ENCODE data around the gene CRYZL1. TPM values are rescaled to one million over a fixed set of nuclear protein-coding genes. Genes with fewer than 3 reads are reported as not detected.
"Not testable (repeated sequence)": the region's sequence is repeated elsewhere in the genome, so short reads cannot be mapped to it uniquely, and the experiment has no call there.

Gene CRYZL1
- total and polyA plus RNA-seq, 9 donors = 21.2 to 35.9 (median 29.9) TPM

GRCh38 chr21:33682992-33683627 is 41.6 kb upstream of the CRYZL1 start:
- H3K4me3 ChIP-seq (ENCODE audit: low read length) = no peak overlapping the region
- 40% methylated on average over 1 of the region's 4 CpGs for WGBS (ENCODE audit: insufficient coverage)
- H3K27me3 ChIP-seq (ENCODE audit: control insufficient read depth, insufficient read depth, low read length) = no peaks in the 10 kb centered on the region
- no peaks in the 10 kb centered on the region for H3K36me3 ChIP-seq (ENCODE audit: control insufficient read depth, insufficient read depth, low read length)
- no peaks in the 10 kb centered on the region for H3K9me3 ChIP-seq (replicated peaks; ENCODE audit: control insufficient read depth, low read depth, low read length)
- H3K27ac ChIP-seq (ENCODE audit: low read length) = no peak overlapping the region
- H3K4me1 ChIP-seq (ENCODE audit: control insufficient read depth, insufficient read depth, low read length) = no peaks in the 10 kb centered on the region
- DNase-seq = no peak

DNA sequence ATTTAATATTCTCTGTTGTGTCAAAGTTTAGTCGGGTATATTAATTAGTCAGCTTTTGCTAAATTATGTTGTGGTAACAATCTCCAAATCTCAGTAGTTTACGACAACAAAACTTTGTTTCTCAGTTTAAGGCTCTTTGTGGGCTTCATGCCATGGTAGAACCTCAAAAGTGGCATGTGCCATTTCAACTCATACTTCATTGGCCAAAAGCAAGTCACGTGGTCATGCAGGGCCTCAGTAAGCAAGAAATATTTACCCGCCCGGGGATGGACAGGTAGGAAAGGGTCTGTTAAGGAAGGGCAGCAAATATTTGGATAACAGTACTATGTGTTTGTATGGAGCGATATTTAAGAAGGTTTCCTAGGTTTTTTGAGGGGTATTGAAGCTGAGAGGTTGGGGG is 39.3 kb upstream of the CRYZL1 start:
- Histone ChIP-seq H3K27me3 (ENCODE audit: control insufficient read depth, insufficient read depth, low read length) (no peaks in the 10 kb centered on the region), H3K27ac (ENCODE audit: low read length) (no peak overlapping the region), H3K9me3 (replicated peaks; ENCODE audit: control insufficient read depth, low read depth, low read length) (no peaks in the 10 kb centered on the region), H3K4me3 (ENCODE audit: low read length) (no peak overlapping the region), H3K4me1 (ENCODE audit: control insufficient read depth, insufficient read depth, low read length) (no peaks in the 10 kb centered on the region), H3K36me3 (ENCODE audit: control insufficient read depth, insufficient read depth, low read length) (no peaks in the 10 kb centered on the region)
- no peak for DNase-seq
- 94% methylated on average over 5 of the region's 6 CpGs for WGBS (ENCODE audit: insufficient coverage)

- no peak for DNase-seq
- Histone ChIP-seq H3K27ac (ENCODE audit: low read length) (no peak overlapping the region), H3K9me3 (replicated peaks; ENCODE audit: control insufficient read depth, low read depth, low read length) (no peaks in the 10 kb centered on the region), H3K36me3 (ENCODE audit: control insufficient read depth, insufficient read depth, low read length) (no peaks in the 10 kb centered on the region), H3K4me3 (ENCODE audit: low read length) (no peak overlapping the region), H3K4me1 (ENCODE audit: control insufficient read depth, insufficient read depth, low read length) (no peaks in the 10 kb centered on the region), H3K27me3 (ENCODE audit: control insufficient read depth, insufficient read depth, low read length) (no peaks in the 10 kb centered on the region)
- WGBS (ENCODE audit: insufficient coverage) = 96% methylated on average over 8 of the region's 9 CpGs
These were observed 35.9 kb upstream of the CRYZL1 start for GRCh38 chr21:33677450-33677849.

- not testable (repeated sequence) for H3K27me3 ChIP-seq (ENCODE audit: control insufficient read depth, insufficient read depth, low read length); H3K4me1 ChIP-seq (ENCODE audit: control insufficient read depth, insufficient read depth, low read length); H3K4me3 ChIP-seq (ENCODE audit: low read length); DNase-seq; H3K9me3 ChIP-seq (replicated peaks; ENCODE audit: control insufficient read depth, low read depth, low read length); H3K36me3 ChIP-seq (ENCODE audit: control insufficient read depth, insufficient read depth, low read length); H3K27ac ChIP-seq (ENCODE audit: low read length)
- no CpG with 5 or more reads among the region's 5 CpGs for WGBS (ENCODE audit: insufficient coverage)
These were observed 35.1 kb upstream of the CRYZL1 start for GRCh38 chr21:33676666-33677065.

DNA sequence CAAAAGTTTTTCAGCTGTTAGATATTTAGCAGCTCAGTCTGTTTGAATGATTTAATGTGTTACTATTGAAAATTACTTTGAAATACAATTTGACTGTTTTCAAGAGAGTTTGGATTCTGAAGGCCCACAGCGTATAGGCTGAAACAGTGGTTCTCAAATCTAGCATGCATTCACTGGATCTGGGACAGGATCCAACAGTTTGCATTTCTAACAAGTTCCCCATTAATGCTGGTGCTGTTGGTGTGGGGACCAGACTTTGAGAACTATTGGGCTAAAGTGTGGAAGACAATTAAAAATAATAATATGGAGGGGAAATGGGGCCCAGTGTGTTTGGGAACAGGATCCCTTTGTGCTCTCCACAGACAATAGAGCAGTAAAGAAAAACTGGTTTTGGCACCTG is 32.7 kb upstream of the CRYZL1 start:
- no peaks in the 10 kb centered on the region for H3K9me3 ChIP-seq (replicated peaks; ENCODE audit: control insufficient read depth, low read depth, low read length)
- no peak overlapping the region for H3K4me3 ChIP-seq (ENCODE audit: low read length)
- no peak for DNase-seq
- H3K27me3 ChIP-seq (ENCODE audit: control insufficient read depth, insufficient read depth, low read length) = no peaks in the 10 kb centered on the region
- no CpG with 5 or more reads among the region's 1 CpG for WGBS (ENCODE audit: insufficient coverage)
- no peak overlapping the region for H3K27ac ChIP-seq (ENCODE audit: low read length)
- H3K4me1 ChIP-seq (ENCODE audit: control insufficient read depth, insufficient read depth, low read length) = no peaks in the 10 kb centered on the region
- H3K36me3 ChIP-seq (ENCODE audit: control insufficient read depth, insufficient read depth, low read length) = no peaks in the 10 kb centered on the region

DNA sequence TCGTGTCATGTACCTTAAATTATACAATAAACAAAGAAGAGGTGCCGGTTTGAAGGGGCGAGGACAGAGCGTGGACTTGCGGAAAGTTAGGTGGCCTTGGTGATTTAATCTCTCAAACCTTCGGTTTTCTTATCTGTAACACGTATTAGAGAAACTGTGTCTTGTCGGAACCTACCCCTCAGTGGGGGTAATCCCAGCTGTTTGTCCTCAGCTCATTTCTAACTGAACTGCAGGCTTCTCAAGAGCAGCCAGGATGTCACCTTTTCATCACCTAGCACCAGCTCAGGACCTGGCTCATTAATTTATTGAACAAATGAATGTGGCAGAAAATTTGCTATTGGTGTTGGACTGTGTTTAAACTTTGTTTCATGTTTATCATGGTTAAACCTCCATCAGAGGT is 31.9 kb upstream of the CRYZL1 start:
- H3K4me3 ChIP-seq (ENCODE audit: low read length) = no peak overlapping the region
- DNase-seq = no peak
- no peaks in the 10 kb centered on the region for H3K36me3 ChIP-seq (ENCODE audit: control insufficient read depth, insufficient read depth, low read length)
- no peak overlapping the region for H3K27ac ChIP-seq (ENCODE audit: low read length)
- 71% methylated on average over 4 of the region's 8 CpGs for WGBS (ENCODE audit: insufficient coverage)
- H3K27me3 ChIP-seq (ENCODE audit: control insufficient read depth, insufficient read depth, low read length) = no peaks in the 10 kb centered on the region
- H3K9me3 ChIP-seq (replicated peaks; ENCODE audit: control insufficient read depth, low read depth, low read length) = no peaks in the 10 kb centered on the region
- H3K4me1 ChIP-seq (ENCODE audit: control insufficient read depth, insufficient read depth, low read length) = peaks cover under 1% of the 10 kb centered on the region

DNA sequence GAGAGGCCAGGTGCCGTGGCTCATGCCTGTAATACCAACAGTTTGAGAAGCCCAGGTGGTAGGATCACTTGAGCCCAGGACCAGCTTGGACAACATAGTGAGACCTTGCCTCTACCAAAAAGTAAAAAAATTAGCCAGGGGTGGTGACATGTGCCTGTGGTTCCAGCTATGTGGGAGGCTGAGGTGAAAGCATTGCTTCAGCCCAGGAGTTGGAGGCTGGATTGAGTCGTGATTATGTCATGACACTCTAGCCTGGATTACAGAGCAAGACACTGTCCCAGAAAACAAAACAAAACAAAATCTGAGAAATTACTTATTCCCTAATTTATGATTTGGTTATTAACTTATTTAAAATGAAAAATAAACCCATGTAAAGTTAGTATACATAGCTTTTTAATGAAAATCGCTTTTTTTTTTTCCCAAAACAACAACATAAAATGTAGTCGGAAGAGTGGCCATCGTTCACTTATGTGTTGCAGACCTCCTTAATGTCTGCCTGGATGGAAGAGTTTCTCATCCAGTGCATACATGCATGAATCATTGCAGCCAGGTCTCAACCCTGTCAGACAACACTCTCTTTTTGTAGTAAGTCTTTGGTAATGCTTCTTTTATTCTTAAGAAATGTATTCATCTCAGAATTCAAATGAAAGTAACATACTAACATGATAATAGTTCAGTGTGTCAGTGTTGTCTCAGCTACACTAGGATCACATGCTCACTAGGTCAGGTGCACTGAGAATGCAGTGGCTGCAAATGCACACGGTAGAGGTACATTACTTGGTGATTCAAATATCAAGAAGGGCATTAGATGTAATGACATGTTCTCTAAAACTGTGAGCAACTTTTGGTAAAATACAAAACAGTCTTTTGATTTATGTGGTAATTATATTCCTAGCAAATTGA is 28.8 kb upstream of the CRYZL1 start:
- Histone ChIP-seq H3K9me3 (replicated peaks; ENCODE audit: control insufficient read depth, low read depth, low read length) (no peaks in the 10 kb centered on the region), H3K36me3 (ENCODE audit: control insufficient read depth, insufficient read depth, low read length) (no peaks in the 10 kb centered on the region), H3K4me3 (ENCODE audit: low read length) (no peak overlapping the region), H3K27ac (ENCODE audit: low read length) (no peak overlapping the region), H3K4me1 (ENCODE audit: control insufficient read depth, insufficient read depth, low read length) (peaks cover 5% of the 10 kb centered on the region), H3K27me3 (ENCODE audit: control insufficient read depth, insufficient read depth, low read length) (no peaks in the 10 kb centered on the region)
- DNase-seq = no peak
- WGBS (ENCODE audit: insufficient coverage) = 80% methylated on average over 1 of the region's 6 CpGs

DNA sequence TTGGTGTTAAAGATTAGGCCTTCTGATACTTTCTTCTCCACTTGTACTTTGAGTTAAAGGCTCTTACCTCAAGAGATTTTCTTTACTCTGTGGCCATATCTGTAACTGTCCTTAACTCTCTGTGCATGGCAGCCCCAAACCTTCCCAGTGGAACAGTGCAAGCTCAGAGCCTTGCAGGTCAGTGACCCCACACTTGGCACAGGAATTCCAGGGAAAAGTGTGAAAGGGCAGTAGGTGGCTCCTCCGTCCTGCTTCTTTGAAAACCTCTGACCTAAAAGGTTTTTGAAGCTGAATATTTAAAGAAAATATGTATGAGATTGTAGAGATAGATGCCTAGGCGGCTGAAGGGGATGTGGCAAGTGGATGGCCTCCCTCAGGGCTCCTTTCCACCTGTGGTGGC is 27.1 kb upstream of the CRYZL1 start:
- WGBS (ENCODE audit: insufficient coverage) = 100% methylated on average over 2 of the region's 2 CpGs

GRCh38 chr21:33668180-33668579 is 26.6 kb upstream of the CRYZL1 start:
- Histone ChIP-seq H3K9me3 (replicated peaks; ENCODE audit: control insufficient read depth, low read depth, low read length) (no peaks in the 10 kb centered on the region), H3K4me3 (ENCODE audit: low read length) (no peak overlapping the region), H3K36me3 (ENCODE audit: control insufficient read depth, insufficient read depth, low read length) (no peaks in the 10 kb centered on the region), H3K27me3 (ENCODE audit: control insufficient read depth, insufficient read depth, low read length) (no peaks in the 10 kb centered on the region), H3K4me1 (ENCODE audit: control insufficient read depth, insufficient read depth, low read length) (peaks cover 5% of the 10 kb centered on the region), H3K27ac (ENCODE audit: low read length) (no peak overlapping the region)
- WGBS (ENCODE audit: insufficient coverage) = no CpG with 5 or more reads among the region's 4 CpGs
- DNase-seq = no peak

More for the DNA sequence above, 27.1 kb upstream of the CRYZL1 start:
- Histone ChIP-seq H3K27ac (ENCODE audit: low read length) (no peak overlapping the region), H3K36me3 (ENCODE audit: control insufficient read depth, insufficient read depth, low read length) (no peaks in the 10 kb centered on the region), H3K4me3 (ENCODE audit: low read length) (no peak overlapping the region), H3K27me3 (ENCODE audit: control insufficient read depth, insufficient read depth, low read length) (no peaks in the 10 kb centered on the region), H3K9me3 (replicated peaks; ENCODE audit: control insufficient read depth, low read depth, low read length) (no peaks in the 10 kb centered on the region), H3K4me1 (ENCODE audit: control insufficient read depth, insufficient read depth, low read length) (peaks cover 5% of the 10 kb centered on the region)
- no peak for DNase-seq

DNA sequence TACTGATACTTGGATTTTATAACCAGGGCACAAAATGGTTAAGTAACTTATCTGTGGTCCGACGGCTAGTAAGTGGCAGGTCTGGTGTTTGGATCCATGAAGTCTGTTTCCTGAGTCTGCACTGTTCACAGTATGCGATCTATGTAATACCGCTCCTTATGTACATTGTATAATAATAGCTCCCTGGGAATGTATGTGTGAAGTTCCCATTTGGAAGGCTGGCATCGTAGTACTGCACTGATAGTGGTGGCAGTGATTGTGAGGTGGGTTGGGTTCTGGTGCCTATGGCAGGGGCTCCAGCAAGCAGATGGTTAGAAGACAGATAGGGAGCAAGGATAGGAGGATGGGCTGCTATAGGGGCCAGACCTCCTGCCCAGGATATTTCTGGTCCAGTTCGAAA is 26.1 kb upstream of the CRYZL1 start:
- no peaks in the 10 kb centered on the region for H3K9me3 ChIP-seq (replicated peaks; ENCODE audit: control insufficient read depth, low read depth, low read length)
- peaks cover 5% of the 10 kb centered on the region for H3K4me1 ChIP-seq (ENCODE audit: control insufficient read depth, insufficient read depth, low read length)
- H3K27me3 ChIP-seq (ENCODE audit: control insufficient read depth, insufficient read depth, low read length) = no peaks in the 10 kb centered on the region
- 86% methylated on average over 2 of the region's 6 CpGs for WGBS (ENCODE audit: insufficient coverage)
- no peak overlapping the region for H3K27ac ChIP-seq (ENCODE audit: low read length)
- H3K4me3 ChIP-seq (ENCODE audit: low read length) = no peak overlapping the region
- DNase-seq = no peak
- no peaks in the 10 kb centered on the region for H3K36me3 ChIP-seq (ENCODE audit: control insufficient read depth, insufficient read depth, low read length)
